ENCODE data around the gene CAMK2N2. TPM values are rescaled to one million over a fixed set of nuclear protein-coding genes. Genes with fewer than 3 reads are reported as not detected.

CAMK2N2 gene
- total RNA-seq, 1 donor from 2014 or later, result not detected

GRCh38 chr3:184259396-184259877 is 1.9 kb downstream of the CAMK2N2 start:
- no peak for TF ChIP-seq CTCF (IDR thresholded peaks at IDR 0.05; ENCODE audit: insufficient read depth, low read length, severe bottlenecking)
- FAIRE-seq (no peak), DNase-seq (ENCODE audit: low read depth) (no peak)
- no peaks in the 10 kb centered on the region for H3K27me3 ChIP-seq (ENCODE audit: control insufficient read depth, insufficient read depth, low read length)
- no peak overlapping the region for H3K4me3 ChIP-seq (ENCODE audit: low read depth, low read length)
- H3K36me3 ChIP-seq (ENCODE audit: control insufficient read depth, insufficient read depth, low read length), result no peaks in the 10 kb centered on the region

- Histone ChIP-seq H3K36me3 (ENCODE audit: control insufficient read depth, insufficient read depth, low read length) (no peaks in the 10 kb centered on the region), H3K4me3 (ENCODE audit: low read depth, low read length) (no peak overlapping the region), H3K27me3 (ENCODE audit: control insufficient read depth, insufficient read depth, low read length) (no peaks in the 10 kb centered on the region)
- no peak for FAIRE-seq
- no peak for TF ChIP-seq CTCF (IDR thresholded peaks at IDR 0.05; ENCODE audit: insufficient read depth, low read length, severe bottlenecking)
- no peak for DNase-seq (ENCODE audit: low read depth)
These were observed 2.4 kb downstream of the CAMK2N2 start for GRCh38 chr3:184258926-184259325.

- DNase-seq (ENCODE audit: low read depth) (no peak), FAIRE-seq (no peak)
- Histone ChIP-seq H3K36me3 (ENCODE audit: control insufficient read depth, insufficient read depth, low read length) (no peaks in the 10 kb centered on the region), H3K27me3 (ENCODE audit: control insufficient read depth, insufficient read depth, low read length) (no peaks in the 10 kb centered on the region), H3K4me3 (ENCODE audit: low read depth, low read length) (no peak overlapping the region)
- TF ChIP-seq CTCF (IDR thresholded peaks at IDR 0.05; ENCODE audit: insufficient read depth, low read length, severe bottlenecking), result no peak
These were observed 4.1 kb downstream of the CAMK2N2 start for GRCh38 chr3:184257083-184257915.

- Histone ChIP-seq H3K36me3 (ENCODE audit: control insufficient read depth, insufficient read depth, low read length) (no peaks in the 10 kb centered on the region), H3K27me3 (ENCODE audit: control insufficient read depth, insufficient read depth, low read length) (no peaks in the 10 kb centered on the region), H3K4me3 (ENCODE audit: low read depth, low read length) (no peak overlapping the region)
- FAIRE-seq (peak; percentile 83), DNase-seq (ENCODE audit: low read depth) (peak; percentile 90)
- no peak for TF ChIP-seq CTCF (IDR thresholded peaks at IDR 0.05; ENCODE audit: insufficient read depth, low read length, severe bottlenecking)
These were observed 5.9 kb downstream of the CAMK2N2 start for GRCh38 chr3:184255291-184256039.

GRCh38 chr3:184250167-184250828 is 11.1 kb downstream of the CAMK2N2 start:
- Histone ChIP-seq H3K4me3 (ENCODE audit: low read depth, low read length) (peak overlapping the region; percentile 65), H3K36me3 (ENCODE audit: control insufficient read depth, insufficient read depth, low read length) (peaks cover 5% of the 10 kb centered on the region), H3K27me3 (ENCODE audit: control insufficient read depth, insufficient read depth, low read length) (no peaks in the 10 kb centered on the region)
- FAIRE-seq, result no peak
- DNase-seq (ENCODE audit: low read depth), result peak; percentile 89
- peak; percentile 93 for TF ChIP-seq CTCF (IDR thresholded peaks at IDR 0.05; ENCODE audit: insufficient read depth, low read length, severe bottlenecking)
